Measurements from ENCODE around the gene NUB1.

Gene NUB1

DNA sequence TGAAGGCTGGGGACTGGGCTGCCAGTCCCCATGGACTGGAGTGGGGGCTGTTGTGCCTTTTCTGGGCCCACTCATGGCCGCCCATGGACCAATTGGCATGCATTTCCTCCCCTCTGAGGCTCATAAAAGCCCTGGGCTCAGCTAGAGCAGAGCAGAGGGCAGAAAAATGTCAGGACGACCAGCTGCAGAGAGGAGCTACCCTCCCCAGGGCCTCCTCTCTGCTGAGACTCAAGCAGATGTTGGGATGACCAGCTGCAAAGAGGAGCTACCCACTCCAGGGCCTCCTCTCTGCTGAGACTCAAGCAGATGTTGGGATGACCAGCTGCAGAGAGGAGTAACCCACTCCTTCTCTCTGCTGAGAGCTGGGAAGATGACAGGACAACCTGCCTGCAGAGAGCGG lies 20.3 kb upstream of the NUB1 start:
- H3K27me3 ChIP-seq: no peaks in the 10 kb centered on the region
- H3K27ac ChIP-seq: no peak overlapping the region
- no peaks in the 10 kb centered on the region for H4K20me1 ChIP-seq
- H3K9me3 ChIP-seq (replicated peaks in 1 of 11): peaks cover 41 to 53% (median 43%) of the 10 kb centered on the region in 11 experiments
- H3K4me1 ChIP-seq: no peaks in the 10 kb centered on the region
- no peak overlapping the region for H3K4me2 ChIP-seq
- peaks cover 0 to 8% (median 0%) of the 10 kb centered on the region in 11 experiments; a peak in 2 of 22 replicates for H3K36me3 ChIP-seq
- no peak for TF ChIP-seq Cebpa-rat (IDR thresholded peaks at IDR 0.05)
- H3K9ac ChIP-seq: no peak overlapping the region
- H3K4me3 ChIP-seq: no peak overlapping the region; a peak in 2 of 20 replicates

DNA sequence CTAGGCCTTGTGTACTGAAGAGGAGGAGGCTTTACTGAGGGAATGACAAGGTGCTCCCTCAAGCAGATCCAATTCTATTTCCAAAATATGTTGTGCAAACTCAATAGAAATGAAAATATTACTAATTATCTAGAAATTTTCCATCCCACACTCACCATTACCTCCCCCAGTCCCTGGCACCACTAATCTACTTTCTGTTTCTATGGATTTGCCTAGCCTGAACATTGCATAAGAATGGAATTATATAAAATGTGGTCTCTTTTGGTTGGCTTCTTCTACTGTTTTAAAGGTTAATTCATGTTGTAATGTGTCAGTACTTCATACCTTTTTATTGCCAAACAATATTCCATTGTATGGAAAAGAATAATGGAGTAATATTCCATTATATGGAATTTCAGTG lies 18.7 kb upstream of the NUB1 start:
- peaks cover 41 to 60% (median 52%) of the 10 kb centered on the region in 11 experiments for H3K9me3 ChIP-seq (replicated peaks in 1 of 11)
- no peaks in the 10 kb centered on the region for H3K4me1 ChIP-seq
- no peak overlapping the region for H3K27ac ChIP-seq
- H3K4me2 ChIP-seq: no peak overlapping the region
- H3K9ac ChIP-seq: no peak overlapping the region
- no peak for TF ChIP-seq Cebpa-rat (IDR thresholded peaks at IDR 0.05)
- no peaks in the 10 kb centered on the region for H3K27me3 ChIP-seq
- peaks cover 0 to 8% (median 0%) of the 10 kb centered on the region in 11 experiments; a peak in 2 of 22 replicates for H3K36me3 ChIP-seq
- H4K20me1 ChIP-seq: no peaks in the 10 kb centered on the region
- no peak overlapping the region for H3K4me3 ChIP-seq

DNA sequence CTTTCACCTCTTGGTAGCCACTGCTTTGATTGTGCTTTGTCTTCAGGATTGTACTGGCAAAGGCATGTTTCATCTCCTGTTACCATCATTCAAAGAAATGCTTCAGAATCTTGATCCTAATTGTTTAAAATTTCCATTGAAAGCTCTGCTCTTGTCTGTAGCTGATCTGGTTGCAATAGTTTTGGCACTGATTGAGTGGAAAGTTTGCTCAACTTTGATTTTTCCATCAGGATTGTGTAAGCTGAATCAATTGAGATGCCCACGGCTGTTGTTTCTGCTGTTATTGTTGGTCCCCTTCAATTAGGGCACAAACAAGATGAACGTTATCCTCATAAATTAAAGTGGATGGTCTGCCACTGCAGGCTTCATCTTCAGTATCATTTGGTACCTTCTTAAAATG lies 14.6 kb upstream of the NUB1 start:
- Histone ChIP-seq H3K27me3 (no peaks in the 10 kb centered on the region), H3K4me2 (no peak overlapping the region), H3K4me1 (no peaks in the 10 kb centered on the region), H3K4me3 (no peak overlapping the region), H3K27ac (no peak overlapping the region), H4K20me1 (no peaks in the 10 kb centered on the region), H3K9me3 (replicated peaks in 1 of 11) (peaks cover 8 to 26% (median 17%) of the 10 kb centered on the region in 11 experiments), H3K9ac (no peak overlapping the region), H3K36me3 (no peaks in the 10 kb centered on the region)
- no peak for TF ChIP-seq Cebpa-rat (IDR thresholded peaks at IDR 0.05)

DNA sequence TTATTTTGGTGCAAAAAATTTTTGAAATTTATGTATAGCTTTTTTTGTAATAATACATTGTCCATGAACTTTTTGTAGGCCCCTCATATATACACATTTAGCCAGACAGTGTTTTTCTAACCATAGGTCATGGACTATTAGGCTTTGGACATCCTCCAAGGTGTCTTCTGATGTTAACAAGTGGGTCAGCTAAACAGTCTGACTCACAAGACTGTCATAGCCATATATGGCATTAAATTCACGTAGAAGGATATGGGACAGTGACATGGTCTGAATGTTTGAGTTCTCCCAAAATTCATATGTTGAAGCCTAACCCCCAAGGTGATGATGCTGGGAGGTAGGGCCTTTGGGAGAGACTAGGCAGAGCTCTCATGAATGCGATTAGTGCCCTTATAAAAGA lies 14.0 kb upstream of the NUB1 start:
- TF ChIP-seq Cebpa-rat (IDR thresholded peaks at IDR 0.05): no peak

DNA sequence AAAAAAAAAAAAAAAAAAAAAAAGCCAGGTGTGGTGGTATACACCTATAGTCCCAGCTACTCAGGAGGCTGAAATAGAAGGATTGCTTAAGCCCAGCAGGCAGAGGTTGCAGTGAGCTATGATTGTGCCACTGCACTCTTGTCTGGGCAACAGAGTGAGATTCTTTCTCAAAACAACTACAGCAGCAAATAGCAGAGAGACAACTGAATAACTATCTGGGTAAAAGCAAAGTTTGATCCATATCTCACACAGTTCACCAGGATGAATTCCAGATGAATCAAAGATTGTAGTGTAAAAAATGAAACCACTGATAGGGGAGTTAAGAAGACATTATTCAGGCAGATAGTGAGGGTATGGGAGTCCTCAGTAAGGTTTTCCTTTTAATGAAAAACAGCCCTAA lies 11.4 kb upstream of the NUB1 start:
- Histone ChIP-seq H3K9ac (no peak overlapping the region), H3K9me3 (replicated peaks in 1 of 11) (peaks cover 0 to 10% (median 9%) of the 10 kb centered on the region in 11 experiments; a peak in 15 of 22 replicates), H3K27me3 (no peaks in the 10 kb centered on the region), H3K27ac (no peak overlapping the region), H3K4me3 (no peak overlapping the region), H3K4me2 (no peak overlapping the region), H3K4me1 (no peaks in the 10 kb centered on the region), H4K20me1 (no peaks in the 10 kb centered on the region), H3K36me3 (no peaks in the 10 kb centered on the region)
- TF ChIP-seq Cebpa-rat (IDR thresholded peaks at IDR 0.05): no peak

More for the DNA sequence above, 14.0 kb upstream of the NUB1 start:
- no peak overlapping the region for H3K9ac ChIP-seq
- H3K27me3 ChIP-seq: no peaks in the 10 kb centered on the region
- H3K4me2 ChIP-seq: no peak overlapping the region
- no peak overlapping the region for H3K27ac ChIP-seq
- H3K9me3 ChIP-seq (replicated peaks in 1 of 11): peaks cover 2 to 20% (median 11%) of the 10 kb centered on the region in 11 experiments; a peak in 21 of 22 replicates
- no peaks in the 10 kb centered on the region for H4K20me1 ChIP-seq
- no peaks in the 10 kb centered on the region for H3K4me1 ChIP-seq
- no peak overlapping the region for H3K4me3 ChIP-seq
- no peaks in the 10 kb centered on the region for H3K36me3 ChIP-seq

DNA sequence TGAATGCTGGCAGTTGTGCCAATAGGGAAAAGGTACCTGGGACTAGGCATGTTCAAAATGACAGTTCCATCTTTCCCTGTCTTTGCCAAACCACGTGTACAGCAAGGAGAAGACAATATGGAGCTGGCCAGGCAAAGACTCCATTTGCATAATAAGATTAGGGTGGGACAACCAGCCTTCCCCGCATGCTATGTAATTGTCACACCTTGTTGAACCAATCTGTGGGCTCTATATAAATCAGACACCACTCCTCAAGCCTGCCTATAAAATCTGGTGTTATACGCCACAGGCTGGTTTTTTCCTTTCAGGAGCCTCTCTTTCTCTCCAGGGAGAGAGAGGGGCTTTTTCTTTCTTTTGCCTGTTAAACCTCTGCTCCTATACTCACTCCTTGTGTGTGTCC lies 11.0 kb upstream of the NUB1 start:
- H3K9me3 ChIP-seq (replicated peaks in 1 of 11): peaks cover 0 to 10% (median 9%) of the 10 kb centered on the region in 11 experiments; a peak in 15 of 22 replicates
- no peak overlapping the region for H3K4me3 ChIP-seq
- no peaks in the 10 kb centered on the region for H3K4me1 ChIP-seq
- H4K20me1 ChIP-seq: no peaks in the 10 kb centered on the region
- no peaks in the 10 kb centered on the region for H3K27me3 ChIP-seq
- H3K9ac ChIP-seq: no peak overlapping the region
- no peak for TF ChIP-seq Cebpa-rat (IDR thresholded peaks at IDR 0.05)
- no peaks in the 10 kb centered on the region for H3K36me3 ChIP-seq
- H3K27ac ChIP-seq: no peak overlapping the region
- no peak overlapping the region for H3K4me2 ChIP-seq

DNA sequence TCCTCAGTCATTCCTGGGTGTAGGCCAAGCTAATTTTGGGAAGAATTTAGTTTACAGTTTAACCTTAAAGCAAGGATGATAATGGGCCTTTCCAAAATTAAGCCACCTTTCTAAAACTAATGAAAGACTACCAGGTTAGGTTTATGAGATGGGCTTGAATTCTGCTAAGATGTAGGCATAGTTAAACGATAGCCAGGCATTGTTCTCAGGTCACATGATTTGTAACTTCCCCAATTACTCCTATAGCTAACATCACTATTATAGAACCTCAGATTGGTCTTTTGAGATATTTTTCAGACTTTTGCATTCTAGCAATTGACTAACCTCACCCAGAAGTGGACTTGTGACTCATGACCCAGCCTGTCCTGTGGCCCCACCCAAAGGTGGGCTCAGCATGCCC lies 7.0 kb upstream of the NUB1 start:
- Histone ChIP-seq H3K4me1 (peaks cover 0 to 9% (median 2%) of the 10 kb centered on the region in 10 experiments; a peak in 9 of 20 replicates), H3K9me3 (replicated peaks in 1 of 11) (no peaks in the 10 kb centered on the region), H3K4me3 (no peak overlapping the region), H3K36me3 (no peaks in the 10 kb centered on the region), H3K27me3 (no peaks in the 10 kb centered on the region), H3K27ac (no peak overlapping the region), H3K4me2 (no peak overlapping the region), H4K20me1 (no peaks in the 10 kb centered on the region), H3K9ac (no peak overlapping the region)
- TF ChIP-seq Cebpa-rat (IDR thresholded peaks at IDR 0.05): no peak

DNA sequence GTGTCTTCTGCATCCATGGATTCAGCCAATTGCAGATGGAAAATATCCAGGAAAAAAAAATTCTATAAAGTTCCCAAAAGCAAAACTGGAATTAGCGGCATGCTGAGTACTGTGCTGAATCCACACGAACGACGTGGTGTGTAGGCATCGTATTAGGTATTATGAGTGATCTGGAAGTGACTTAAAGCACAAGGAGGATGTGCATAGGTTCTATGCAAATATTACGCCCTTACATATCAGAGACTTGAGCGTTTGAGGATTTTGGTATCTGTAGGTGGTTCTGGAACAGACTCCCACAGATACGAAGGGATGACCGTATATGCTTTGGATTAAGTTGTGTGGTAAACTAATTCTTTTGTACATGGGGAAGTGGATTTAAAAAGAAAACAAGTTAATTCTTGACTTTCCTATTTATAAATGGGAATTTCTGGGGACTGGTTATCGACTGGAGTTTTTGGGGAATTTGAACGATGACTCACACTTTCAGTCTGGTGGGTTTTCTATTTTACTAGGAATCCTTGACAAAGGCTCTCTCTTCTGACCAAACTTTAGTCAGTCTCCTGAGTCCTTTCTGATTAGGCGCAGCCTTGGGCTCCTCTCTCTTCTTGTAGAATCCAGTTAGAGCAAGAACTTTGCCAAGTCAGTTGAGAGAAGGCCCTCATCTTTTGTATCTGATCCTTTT lies 5.4 kb upstream of the NUB1 start:
- H3K27me3 ChIP-seq: no peaks in the 10 kb centered on the region
- no peaks in the 10 kb centered on the region for H3K9me3 ChIP-seq (replicated peaks in 1 of 11)
- H3K4me2 ChIP-seq: no peak overlapping the region
- H3K27ac ChIP-seq: no peak overlapping the region
- H3K4me1 ChIP-seq: peaks cover 0 to 25% (median 12%) of the 10 kb centered on the region in 10 experiments; a peak in 13 of 20 replicates
- TF ChIP-seq Cebpa-rat (IDR thresholded peaks at IDR 0.05): no peak
- H4K20me1 ChIP-seq: no peaks in the 10 kb centered on the region
- no peak overlapping the region for H3K4me3 ChIP-seq
- H3K9ac ChIP-seq: no peak overlapping the region
- no peaks in the 10 kb centered on the region for H3K36me3 ChIP-seq

DNA sequence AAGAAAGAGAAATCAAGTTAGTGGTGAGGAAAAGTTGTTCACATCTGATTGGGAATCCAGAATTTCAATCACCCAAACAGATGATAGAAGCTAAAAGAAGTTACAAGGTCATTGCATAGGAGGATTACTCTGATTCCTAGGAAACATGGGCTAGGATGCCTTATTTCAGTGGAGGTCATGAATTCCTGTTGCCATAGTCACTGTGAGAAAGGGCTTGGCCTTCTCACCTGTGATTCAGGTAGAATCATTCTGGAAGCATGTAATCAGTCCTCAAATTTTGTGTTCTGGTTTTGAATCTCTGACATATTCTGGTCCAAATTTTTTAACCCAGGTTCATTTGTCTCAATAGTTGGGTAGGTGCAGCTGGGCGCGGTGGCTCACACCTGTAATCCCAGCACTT lies 4.3 kb upstream of the NUB1 start:
- no peaks in the 10 kb centered on the region for H3K9me3 ChIP-seq (replicated peaks in 1 of 11)
- no peak overlapping the region for H3K4me2 ChIP-seq
- H4K20me1 ChIP-seq: no peaks in the 10 kb centered on the region
- H3K4me3 ChIP-seq: no peak overlapping the region
- H3K36me3 ChIP-seq: no peaks in the 10 kb centered on the region
- no peak for TF ChIP-seq Cebpa-rat (IDR thresholded peaks at IDR 0.05)
- no peak overlapping the region for H3K27ac ChIP-seq
- no peak overlapping the region for H3K9ac ChIP-seq
- H3K27me3 ChIP-seq: no peaks in the 10 kb centered on the region
- peaks cover 0 to 26% (median 13%) of the 10 kb centered on the region in 10 experiments; a peak in 13 of 20 replicates for H3K4me1 ChIP-seq

DNA sequence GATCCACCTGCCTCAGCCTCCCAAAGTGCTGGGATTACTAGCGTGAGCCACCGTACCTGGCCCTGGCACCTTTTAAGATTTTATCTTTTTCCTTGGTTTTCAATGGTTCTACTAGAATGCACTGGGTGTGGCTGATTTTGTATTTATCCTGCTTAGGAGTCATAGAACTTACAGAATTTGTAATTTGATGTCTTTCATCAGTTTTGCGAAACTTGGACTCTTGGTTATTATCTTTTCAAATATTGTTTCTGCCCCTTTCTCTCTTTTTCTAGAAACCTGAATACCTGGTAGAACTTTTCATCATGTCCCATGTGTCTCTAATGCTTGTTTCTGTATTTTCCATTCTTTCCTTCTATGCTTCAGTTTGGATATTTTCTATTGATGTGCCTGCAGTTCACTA lies 2.8 kb upstream of the NUB1 start:
- Histone ChIP-seq H3K4me2 (peak overlapping the region in 2 of 11 experiments; percentile 73 to 76; a peak in 3 of 22 replicates), H3K4me3 (no peak overlapping the region), H3K36me3 (peaks cover 0 to 4% (median 0%) of the 10 kb centered on the region in 11 experiments; a peak in 1 of 22 replicates), H4K20me1 (no peaks in the 10 kb centered on the region; a peak in 1 of 22 replicates), H3K27me3 (no peaks in the 10 kb centered on the region), H3K4me1 (peaks cover 11 to 35% (median 25%) of the 10 kb centered on the region in 10 experiments), H3K9me3 (replicated peaks in 1 of 11) (no peaks in the 10 kb centered on the region), H3K27ac (no peak overlapping the region), H3K9ac (no peak overlapping the region)
- no peak for TF ChIP-seq Cebpa-rat (IDR thresholded peaks at IDR 0.05)

All from BLaER1 treated with 17β-estradiol and CSF1 and Interleukin-3, amounts not matched to agents 10 nM and 100 nM (cell line).